IPS-15b (cell line): ENCODE results near the gene NANOS2.

Experiments used
- H3K27me3 ChIP-seq: one replicate; pipeline ENCODE4 v1.6.1; 2013; ENCODE audit warnings: low read length; ENCODE audit not compliant: control insufficient read depth, insufficient read depth
- H3K36me3 ChIP-seq: one replicate; pipeline ENCODE4 v1.6.1; 2013; ENCODE audit warnings: low read length; ENCODE audit not compliant: control insufficient read depth, insufficient read depth
- H3K4me1 ChIP-seq: one replicate; pipeline ENCODE4 v1.6.1; 2013; ENCODE audit warnings: mild to moderate bottlenecking, low read length; ENCODE audit not compliant: control insufficient read depth, insufficient read depth
- H3K4me3 ChIP-seq: one replicate; pipeline ENCODE4 v1.5.1; 2013; ENCODE audit warnings: low read depth, low read length
- H3K9ac ChIP-seq: one replicate; pipeline ENCODE4 v1.6.1; 2013; ENCODE audit warnings: low read depth, mild to moderate bottlenecking, low read length
- H3K9me3 ChIP-seq: one replicate; pipeline ENCODE4 v1.6.1; 2013; ENCODE audit warnings: mild to moderate bottlenecking, low read length; ENCODE audit not compliant: control insufficient read depth, insufficient read depth

The NANOS2 gene

GRCh38 chr19:45924891-45925447, 10.4 kb upstream of the NANOS2 start:
- Histone ChIP-seq H3K4me1 (no peaks in the 10 kb centered on the region), H3K27me3 (peaks cover 12% of the 10 kb centered on the region), H3K36me3 (no peaks in the 10 kb centered on the region), H3K9me3 (no peaks in the 10 kb centered on the region), H3K4me3 (no peak overlapping the region), H3K9ac (no peak overlapping the region)

- H3K27me3 ChIP-seq: no peaks in the 10 kb centered on the region
- H3K36me3 ChIP-seq: no peaks in the 10 kb centered on the region
- H3K4me3 ChIP-seq: no peak overlapping the region
- no peaks in the 10 kb centered on the region for H3K4me1 ChIP-seq
- H3K9me3 ChIP-seq: no peaks in the 10 kb centered on the region
- H3K9ac ChIP-seq: no peak overlapping the region
Measured at GRCh38 chr19:45922281-45922680, 7.7 kb upstream of the NANOS2 start.

DNA sequence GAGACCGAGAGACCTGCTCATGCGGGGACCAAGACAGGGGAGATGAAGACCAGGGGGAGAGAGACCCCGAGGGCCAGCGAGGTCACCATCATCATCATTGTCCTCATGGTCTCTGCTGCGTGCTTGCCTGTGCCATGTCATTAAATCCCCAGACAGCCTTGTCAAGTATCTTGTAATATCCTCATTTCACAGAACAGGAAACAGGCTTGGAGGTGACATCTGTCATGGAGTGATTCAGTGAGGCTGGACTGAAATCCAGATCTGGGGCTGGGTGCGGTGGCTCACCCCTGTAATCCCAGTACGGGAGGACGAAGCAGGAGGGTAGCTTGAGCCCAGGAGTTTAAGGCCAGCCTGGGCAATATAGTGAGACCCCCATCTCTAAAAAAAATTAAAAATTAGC, 5.9 kb upstream of the NANOS2 start:
- H3K36me3 ChIP-seq: no peaks in the 10 kb centered on the region
- H3K9me3 ChIP-seq: no peaks in the 10 kb centered on the region
- no peaks in the 10 kb centered on the region for H3K27me3 ChIP-seq
- H3K9ac ChIP-seq: no peak overlapping the region
- H3K4me1 ChIP-seq: no peaks in the 10 kb centered on the region
- no peak overlapping the region for H3K4me3 ChIP-seq

DNA sequence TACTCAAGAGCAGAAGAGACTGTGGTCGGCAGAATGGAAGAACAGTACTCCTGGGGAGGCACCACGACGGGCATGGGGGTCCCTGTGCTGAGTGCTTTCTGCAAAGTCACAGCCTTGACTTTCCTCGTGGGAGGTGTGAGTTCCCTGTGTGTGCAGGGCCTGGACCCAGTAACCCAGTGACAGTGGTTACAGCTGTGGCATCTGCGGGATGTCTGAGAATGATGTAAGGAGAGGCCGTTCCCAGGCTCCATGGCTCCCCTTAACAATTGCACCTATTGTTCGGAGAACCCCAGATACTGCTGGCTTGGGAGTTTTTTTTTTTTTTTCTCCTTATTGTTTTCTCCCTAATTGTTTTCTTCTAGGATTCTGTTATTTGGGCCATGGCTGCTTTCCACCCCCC, 5.1 kb upstream of the NANOS2 start:
- Histone ChIP-seq H3K9me3 (no peaks in the 10 kb centered on the region), H3K9ac (no peak overlapping the region), H3K4me3 (no peak overlapping the region), H3K4me1 (no peaks in the 10 kb centered on the region), H3K27me3 (no peaks in the 10 kb centered on the region), H3K36me3 (no peaks in the 10 kb centered on the region)

GRCh38 chr19:45918721-45919120, 4.1 kb upstream of the NANOS2 start:
- H3K4me1 ChIP-seq: no peaks in the 10 kb centered on the region
- no peak overlapping the region for H3K4me3 ChIP-seq
- no peak overlapping the region for H3K9ac ChIP-seq
- no peaks in the 10 kb centered on the region for H3K36me3 ChIP-seq
- no peaks in the 10 kb centered on the region for H3K9me3 ChIP-seq
- no peaks in the 10 kb centered on the region for H3K27me3 ChIP-seq

GRCh38 chr19:45917421-45918091, 3.0 kb upstream of the NANOS2 start:
- Histone ChIP-seq H3K9ac (no peak overlapping the region), H3K36me3 (no peaks in the 10 kb centered on the region), H3K4me1 (no peaks in the 10 kb centered on the region), H3K9me3 (no peaks in the 10 kb centered on the region), H3K27me3 (no peaks in the 10 kb centered on the region), H3K4me3 (no peak overlapping the region)

DNA sequence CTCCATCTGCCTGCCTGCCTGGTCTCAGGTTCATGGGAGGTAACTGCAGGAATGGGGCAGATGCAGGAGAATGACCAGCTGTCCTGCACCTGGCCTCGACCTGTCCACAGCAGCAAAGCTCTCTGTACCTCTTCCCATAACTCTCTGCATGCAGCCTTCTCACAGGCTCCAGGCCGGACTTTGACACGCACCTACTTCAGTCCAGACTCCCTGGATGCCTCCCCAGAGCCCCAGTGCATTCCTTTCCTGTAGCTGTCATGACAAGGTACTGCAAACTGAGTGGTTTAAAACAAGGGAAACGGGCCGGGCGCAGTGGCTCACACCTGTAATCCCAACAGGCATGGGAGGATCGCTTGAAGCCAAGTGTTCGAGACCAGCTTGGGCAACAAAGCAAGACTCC, 3.3 kb downstream of the NANOS2 start:
- no peaks in the 10 kb centered on the region for H3K4me1 ChIP-seq
- no peaks in the 10 kb centered on the region for H3K9me3 ChIP-seq
- H3K27me3 ChIP-seq: no peaks in the 10 kb centered on the region
- no peak overlapping the region for H3K4me3 ChIP-seq
- no peaks in the 10 kb centered on the region for H3K36me3 ChIP-seq
- peak overlapping the region; percentile 12 for H3K9ac ChIP-seq

DNA sequence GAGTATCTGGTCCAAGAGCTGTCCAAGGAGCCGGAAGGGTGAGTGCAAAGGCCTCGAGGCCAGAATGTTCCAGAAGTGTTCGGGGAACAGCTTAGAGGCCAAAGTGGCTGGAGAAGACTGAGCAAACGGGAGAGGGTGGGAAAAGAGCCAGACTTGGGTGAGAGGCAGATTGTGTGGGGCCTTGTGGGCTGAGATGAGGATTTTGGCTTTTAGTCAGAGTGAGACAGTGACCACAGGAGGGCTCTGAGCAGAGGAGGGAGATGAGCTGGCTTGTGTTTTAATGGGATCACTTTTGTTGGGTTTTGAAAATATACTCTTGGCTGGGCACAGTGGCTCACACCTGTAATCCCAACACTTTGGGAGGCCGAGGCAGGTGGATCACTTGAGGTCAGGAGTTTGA, 5.6 kb downstream of the NANOS2 start:
- H3K9ac ChIP-seq: no peak overlapping the region
- no peaks in the 10 kb centered on the region for H3K9me3 ChIP-seq
- no peak overlapping the region for H3K4me3 ChIP-seq

GRCh38 chr19:45906221-45906620, 8.4 kb downstream of the NANOS2 start:
- Histone ChIP-seq H3K27me3 (peaks cover 3% of the 10 kb centered on the region), H3K9ac (no peak overlapping the region), H3K9me3 (no peaks in the 10 kb centered on the region), H3K4me1 (no peaks in the 10 kb centered on the region), H3K4me3 (no peak overlapping the region), H3K36me3 (no peaks in the 10 kb centered on the region)

More for the DNA sequence above, 5.6 kb downstream of the NANOS2 start:
- no peaks in the 10 kb centered on the region for H3K4me1 ChIP-seq
- no peaks in the 10 kb centered on the region for H3K36me3 ChIP-seq
- H3K27me3 ChIP-seq: no peaks in the 10 kb centered on the region

GRCh38 chr19:45905011-45905410, 9.6 kb downstream of the NANOS2 start:
- H3K36me3 ChIP-seq: no peaks in the 10 kb centered on the region
- H3K4me1 ChIP-seq: peaks cover 6% of the 10 kb centered on the region
- no peak overlapping the region for H3K4me3 ChIP-seq
- no peak overlapping the region for H3K9ac ChIP-seq
- H3K27me3 ChIP-seq: peaks cover 10% of the 10 kb centered on the region
- no peaks in the 10 kb centered on the region for H3K9me3 ChIP-seq

- H3K9ac ChIP-seq: no peak overlapping the region
Measured at GRCh38 chr19:45902651-45903625, 11.6 kb downstream of the NANOS2 start.

More at GRCh38 chr19:45902651-45903625, 11.6 kb downstream of the NANOS2 start:
- Histone ChIP-seq H3K36me3 (peaks cover 3% of the 10 kb centered on the region), H3K27me3 (peaks cover 10% of the 10 kb centered on the region), H3K4me1 (peaks cover 6% of the 10 kb centered on the region), H3K9me3 (no peaks in the 10 kb centered on the region), H3K4me3 (peak overlapping the region; percentile 90)
